SU-DHL-6 (cell line): ENCODE results near the gene NAGPA.

ENCODE experiments used
- H2AFZ ChIP-seq: fragments of 200-600 bp; sonication (generic); 2 replicates; pipeline ENCODE4 v1.6.1; 2014; ENCODE audit warnings: low read depth, mild to moderate bottlenecking, moderate library complexity, mixed read lengths, antibody characterized with exemption, low read length; ENCODE audit not compliant: severe bottlenecking
- H3F3A ChIP-seq: fragments of 200-600 bp; shearing (Covaris generic); 2 replicates; pipeline ENCODE4 v1.6.0; 2016; ENCODE audit warnings: antibody characterized with exemption, mild to moderate bottlenecking; ENCODE audit not compliant: insufficient read depth
- H3K27ac ChIP-seq: fragments of 200-600 bp; sonication (generic); 2 replicates; pipeline ENCODE4 v1.5.1; 2016; ENCODE audit warnings: low read depth, mild to moderate bottlenecking, low read length, moderate library complexity, mixed read lengths
- H3K27me3 ChIP-seq: fragments of 200-600 bp; sonication (generic), shearing (Covaris generic); 2 replicates; pipeline ENCODE4 v1.6.0; 2014; ENCODE audit warnings: mild to moderate bottlenecking, low read length
- H3K36me3 ChIP-seq: fragments of 200-600 bp; sonication (generic); 2 replicates; pipeline ENCODE4 v1.6.1; 2014; ENCODE audit warnings: mild to moderate bottlenecking, low read length, mixed read lengths
- H3K4me2 ChIP-seq: fragments of 300-600, 200-600 bp; shearing (Covaris generic), sonication (generic); 2 replicates; pipeline ENCODE4 v1.6.0; 2014; ENCODE audit warnings: low read length, low read depth, mild to moderate bottlenecking; ENCODE audit not compliant: poor library complexity, severe bottlenecking
- H3K4me3 ChIP-seq: fragments of 200-600 bp; sonication (generic); 2 replicates; pipeline ENCODE4 v1.5.1; 2014; ENCODE audit warnings: antibody characterized with exemption, low read length, mild to moderate bottlenecking, mixed read lengths; ENCODE audit not compliant: insufficient read depth, poor library complexity, severe bottlenecking
- H3K79me2 ChIP-seq: fragments of 200-600 bp; sonication (generic); 2 replicates; pipeline ENCODE4 v1.6.1; 2014; ENCODE audit warnings: mild to moderate bottlenecking, low read length, moderate library complexity; ENCODE audit not compliant: insufficient read depth
- H3K9ac ChIP-seq: fragments of 200-600 bp; sonication (generic); 2 replicates; pipeline ENCODE4 v1.7.0; 2014; ENCODE audit warnings: mild to moderate bottlenecking, low read length
- H3K9me2 ChIP-seq: fragments of 200-600 bp; sonication (generic); replicated peaks from 2 replicates; pipeline ENCODE4 v1.6.1; 2014; ENCODE audit warnings: low read length; ENCODE audit not compliant: insufficient read depth
- H3K9me3 ChIP-seq: fragments of 200-600 bp; sonication (generic); 2 replicates; pipeline ENCODE4 v1.6.1; 2014; ENCODE audit warnings: low read length, mixed read lengths; ENCODE audit not compliant: insufficient read depth
- H4K20me1 ChIP-seq: fragments of 200-600 bp; sonication (generic); 2 replicates; pipeline ENCODE4 v1.6.1; 2014; ENCODE audit warnings: low read depth, mild to moderate bottlenecking, antibody characterized with exemption, low read length, moderate library complexity, mixed read lengths
- CTCF ChIP-seq: fragments of 200-600 bp; sonication (generic); IDR thresholded peaks from one replicate; pipeline ENCODE4 v1.5.1; 2017; ENCODE audit warnings: antibody characterized with exemption, mild to moderate bottlenecking, low read length, moderate library complexity; ENCODE audit not compliant: insufficient read depth, poor library complexity, severe bottlenecking
- EZH2phosphoT487 ChIP-seq: fragments of 200-600 bp; sonication (generic), shearing (Covaris generic); conservative IDR thresholded peaks from 2 replicates; pipeline ENCODE4 v1.6.1; 2018; ENCODE audit warnings: mild to moderate bottlenecking, antibody characterized with exemption, low read length, moderate library complexity, mixed read lengths

The NAGPA gene

GRCh38 chr16:5001571-5001970 lies 32.2 kb downstream of the NAGPA start:
- H3K4me3 ChIP-seq = no peak overlapping the region
- H3K9me2 ChIP-seq = no peaks in the 10 kb centered on the region
- no peaks in the 10 kb centered on the region for H3K36me3 ChIP-seq
- H3K79me2 ChIP-seq = no peaks in the 10 kb centered on the region
- no peaks in the 10 kb centered on the region for H4K20me1 ChIP-seq
- H3F3A ChIP-seq = no peaks in the 10 kb centered on the region
- H3K9me3 ChIP-seq = no peaks in the 10 kb centered on the region
- H3K27ac ChIP-seq = no peak overlapping the region
- no peak overlapping the region for H3K4me2 ChIP-seq
- no peak overlapping the region for H3K9ac ChIP-seq
- H3K27me3 ChIP-seq = no peaks in the 10 kb centered on the region
- H2AFZ ChIP-seq = no peak overlapping the region
- TF ChIP-seq EZH2phosphoT487 (no peak), CTCF (no peak)

DNA sequence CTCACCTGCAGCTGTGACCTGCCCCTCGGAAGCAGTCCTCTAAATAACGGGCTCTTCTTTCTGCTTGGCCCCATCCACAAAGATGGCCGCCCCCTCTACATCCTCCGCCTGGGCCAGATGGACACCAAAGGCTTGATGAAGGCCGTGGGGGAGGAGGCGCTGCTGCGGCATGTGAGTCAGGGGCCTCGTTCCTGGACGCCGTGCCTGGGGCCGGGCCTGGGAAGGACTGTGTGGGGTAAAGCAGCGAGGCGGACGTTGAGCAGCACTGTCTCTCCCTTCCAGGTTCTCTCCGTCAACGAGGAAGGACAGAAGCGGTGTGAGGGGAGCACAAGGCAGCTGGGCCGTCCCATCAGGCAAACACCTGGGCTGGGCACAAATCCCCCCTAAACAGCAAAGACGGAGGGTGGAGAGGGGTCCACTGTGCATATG lies 33.1 kb downstream of the NAGPA start:
- Histone ChIP-seq H3K4me2 (no peak overlapping the region), H3K36me3 (no peaks in the 10 kb centered on the region), H3K27me3 (no peaks in the 10 kb centered on the region), H3F3A (no peaks in the 10 kb centered on the region), H4K20me1 (no peaks in the 10 kb centered on the region), H3K9me3 (no peaks in the 10 kb centered on the region), H3K9me2 (no peaks in the 10 kb centered on the region), H3K4me3 (no peak overlapping the region), H2AFZ (no peak overlapping the region), H3K79me2 (no peaks in the 10 kb centered on the region), H3K9ac (no peak overlapping the region), H3K27ac (no peak overlapping the region)
- TF ChIP-seq EZH2phosphoT487 (no peak), CTCF (no peak)

- H3K4me3 ChIP-seq = no peak overlapping the region
- H3K27me3 ChIP-seq = no peaks in the 10 kb centered on the region
- no peaks in the 10 kb centered on the region for H4K20me1 ChIP-seq
- H3K4me2 ChIP-seq = no peak overlapping the region
- H3K27ac ChIP-seq = no peak overlapping the region
- no peaks in the 10 kb centered on the region for H3K9me3 ChIP-seq
- H3K9ac ChIP-seq = no peak overlapping the region
- H3K36me3 ChIP-seq = no peaks in the 10 kb centered on the region
- H3K79me2 ChIP-seq = no peaks in the 10 kb centered on the region
- H2AFZ ChIP-seq = no peak overlapping the region
- no peaks in the 10 kb centered on the region for H3F3A ChIP-seq
- TF ChIP-seq EZH2phosphoT487 (no peak), CTCF (no peak)
- H3K9me2 ChIP-seq = no peaks in the 10 kb centered on the region
Observed at GRCh38 chr16:4994719-4995434, 38.9 kb downstream of the NAGPA start.
